ENCODE data around the gene TOB1.
"Not testable (repeated sequence)": the region's sequence is repeated elsewhere in the genome, so short reads cannot be mapped to it uniquely, and the experiment has no call there.

Gene TOB1

GRCh38 chr17:50859727-50860126, 6.4 kb downstream of the TOB1 start:
- POLR2A ChIA-PET: interaction anchor here (0.8 kb wide), 1 partner anchor 46 kb away, joined by 3 read pairs; no protein-coding TSS in a partner anchor
- CTCF ChIA-PET: interaction anchor here (0.8 to 22.0 kb wide), 4 partner anchors 52 to 117 kb away, joined by 3 to 480 read pairs (median 3); no protein-coding TSS in a partner anchor

DNA sequence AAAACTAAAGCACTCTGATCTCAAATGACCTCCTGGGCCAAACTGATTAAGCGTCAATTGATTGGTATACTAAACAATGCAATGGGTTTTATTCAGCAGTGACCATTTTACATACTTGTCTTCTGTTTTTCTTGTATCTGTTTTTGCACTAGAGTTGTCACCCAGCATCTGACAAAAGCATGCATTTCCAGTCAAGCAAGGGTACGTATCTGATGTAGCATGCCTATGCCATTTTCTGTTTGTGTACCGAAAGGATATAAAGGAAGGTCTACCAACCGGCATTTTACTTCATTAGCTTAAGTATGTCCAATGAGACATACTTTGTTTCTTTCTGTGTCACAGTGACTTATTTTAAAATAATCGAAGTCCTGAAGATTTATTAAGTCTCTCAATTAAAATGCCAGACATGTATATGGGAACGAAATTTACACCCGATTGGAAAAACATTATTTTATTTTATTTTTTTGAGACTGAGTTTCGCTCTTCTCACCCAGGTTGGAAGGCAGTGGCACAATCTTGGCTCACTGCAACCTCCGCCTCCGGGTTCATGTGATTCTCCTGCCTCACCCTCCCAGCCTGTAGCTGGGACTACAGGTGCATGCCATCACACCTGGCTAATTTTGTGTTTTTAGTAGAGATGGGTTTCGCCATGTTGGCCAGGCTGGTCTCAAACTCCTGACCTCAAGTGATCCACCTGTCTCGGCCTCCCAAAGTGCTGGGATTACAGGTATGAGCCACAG, 7.5 kb downstream of the TOB1 start:
- no peak for DNase-seq
- WGBS (ENCODE audit: insufficient coverage): 98% methylated on average over 7 of the region's 12 CpGs
- ChIA-PET POLR2A (interaction anchor here (0.8 kb wide), 1 partner anchor 47 kb away, joined by 3 read pairs; no protein-coding TSS in a partner anchor), CTCF (interaction anchor here (22.0 kb wide), 1 partner anchor 93 kb away, joined by 480 read pairs; no protein-coding TSS in a partner anchor)
- Histone ChIP-seq H3K4me1 (ENCODE audit: control extremely low read depth in 1 of 4, control insufficient read depth in 4 of 4, insufficient read depth in 4 of 4, low read length in 3 of 4) (peaks cover 0 to 4% (median 1%) of the 10 kb centered on the region in 4 experiments), H3K27ac (ENCODE audit: insufficient read depth in 1 of 2, low read depth in 1 of 2, low read length in 2 of 2, poor library complexity in 1 of 2, severe bottlenecking in 2 of 2) (no peak overlapping the region), H3K9me3 (ENCODE audit: control extremely low read depth in 1 of 5, control insufficient read depth in 4 of 5, insufficient read depth in 2 of 5, low read depth in 1 of 5, low read length in 4 of 5) (no peaks in the 10 kb centered on the region), H3K4me3 (ENCODE audit: control insufficient read depth in 1 of 7, extremely low read depth in 1 of 7, insufficient read depth in 4 of 7, low read depth in 2 of 7, low read length in 6 of 7) (no peak overlapping the region), H3K27me3 (replicated peaks in 2 of 5; ENCODE audit: control insufficient read depth in 4 of 5, insufficient read depth in 5 of 5, low read length in 4 of 5) (peaks cover 0 to 3% (median 0%) of the 10 kb centered on the region in 5 experiments), H3K36me3 (ENCODE audit: control insufficient read depth in 4 of 4, insufficient read depth in 4 of 4, low read length in 3 of 4) (peaks cover 0 to 9% (median 4%) of the 10 kb centered on the region in 4 experiments)

More at GRCh38 chr17:50859727-50860126, 6.4 kb downstream of the TOB1 start:
- H3K27me3 ChIP-seq (replicated peaks in 2 of 5; ENCODE audit: control insufficient read depth in 4 of 5, insufficient read depth in 5 of 5, low read length in 4 of 5); H3K4me3 ChIP-seq (ENCODE audit: control insufficient read depth in 1 of 7, extremely low read depth in 1 of 7, insufficient read depth in 4 of 7, low read depth in 2 of 7, low read length in 6 of 7); H3K27ac ChIP-seq (ENCODE audit: insufficient read depth in 1 of 2, low read depth in 1 of 2, low read length in 2 of 2, poor library complexity in 1 of 2, severe bottlenecking in 2 of 2); H3K4me1 ChIP-seq (ENCODE audit: control extremely low read depth in 1 of 4, control insufficient read depth in 4 of 4, insufficient read depth in 4 of 4, low read length in 3 of 4); H3K36me3 ChIP-seq (ENCODE audit: control insufficient read depth in 4 of 4, insufficient read depth in 4 of 4, low read length in 3 of 4); DNase-seq; H3K9me3 ChIP-seq (ENCODE audit: control extremely low read depth in 1 of 5, control insufficient read depth in 4 of 5, insufficient read depth in 2 of 5, low read depth in 1 of 5, low read length in 4 of 5): not testable (repeated sequence)
- 98% methylated on average over 15 of the region's 15 CpGs for WGBS (ENCODE audit: insufficient coverage)

- ChIA-PET POLR2A (interaction anchor here (1.3 kb wide), 1 partner anchor 10 kb away, joined by 3 read pairs; the partner anchor contains the start of gene TOB1), CTCF (interaction anchor here (0.8 to 22.0 kb wide), 7 partner anchors 10 to 108 kb away, joined by 3 to 480 read pairs (median 4); partner anchors contain the start of gene TOB1)
These were observed 9.7 kb downstream of the TOB1 start for GRCh38 chr17:50856431-50856830.

DNA sequence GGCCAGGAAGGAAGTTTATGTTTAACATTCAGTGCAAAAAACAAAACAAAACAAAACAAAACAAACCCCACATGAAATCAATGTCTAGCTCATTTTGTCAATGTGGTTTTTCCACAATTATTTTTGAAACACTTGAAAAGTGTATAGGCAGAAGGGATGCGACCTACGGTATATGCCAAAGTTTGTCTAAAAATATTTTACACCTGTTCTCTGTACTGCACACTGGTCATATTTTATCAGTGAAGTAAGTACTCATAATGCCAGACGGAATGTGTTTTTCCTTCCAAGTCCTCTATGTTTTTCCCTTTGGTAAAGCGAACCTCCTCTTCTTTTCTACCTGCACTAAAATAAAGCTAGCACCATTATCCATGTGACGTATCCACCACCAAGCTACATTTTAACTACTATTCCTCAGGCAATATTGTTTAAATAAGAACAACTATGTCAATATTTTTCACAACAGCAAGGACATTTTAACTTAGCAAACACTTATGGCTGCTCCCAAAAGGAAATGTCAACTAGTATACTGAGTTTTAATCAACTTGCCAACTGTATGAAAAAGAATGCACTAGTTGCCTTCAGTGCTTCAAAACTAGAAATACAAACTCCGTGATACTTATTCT, 10.3 kb downstream of the TOB1 start:
- peaks cover 0 to 12% (median 3%) of the 10 kb centered on the region in 4 experiments for H3K4me1 ChIP-seq (ENCODE audit: control extremely low read depth in 1 of 4, control insufficient read depth in 4 of 4, insufficient read depth in 4 of 4, low read length in 3 of 4)
- peaks cover 0 to 5% (median 0%) of the 10 kb centered on the region in 5 experiments for H3K27me3 ChIP-seq (replicated peaks in 2 of 5; ENCODE audit: control insufficient read depth in 4 of 5, insufficient read depth in 5 of 5, low read length in 4 of 5)
- no peak overlapping the region for H3K27ac ChIP-seq (ENCODE audit: insufficient read depth in 1 of 2, low read depth in 1 of 2, low read length in 2 of 2, poor library complexity in 1 of 2, severe bottlenecking in 2 of 2)
- 86% methylated on average over 2 of the region's 6 CpGs for WGBS (ENCODE audit: insufficient coverage)
- POLR2A ChIA-PET: interaction anchor here (0.5 to 1.3 kb wide), 2 partner anchors 10 to 301 kb away, joined by 3 read pairs; partner anchors contain the start of gene TOB1
- no peak overlapping the region for H3K4me3 ChIP-seq (ENCODE audit: control insufficient read depth in 1 of 7, extremely low read depth in 1 of 7, insufficient read depth in 4 of 7, low read depth in 2 of 7, low read length in 6 of 7)
- DNase-seq: no peak
- CTCF ChIA-PET: interaction anchor here (0.7 to 22.0 kb wide), 9 partner anchors 11 to 109 kb away, joined by 3 to 480 read pairs (median 4); partner anchors contain the start of gene TOB1
- no peaks in the 10 kb centered on the region for H3K36me3 ChIP-seq (ENCODE audit: control insufficient read depth in 4 of 4, insufficient read depth in 4 of 4, low read length in 3 of 4)
- no peaks in the 10 kb centered on the region for H3K9me3 ChIP-seq (ENCODE audit: control extremely low read depth in 1 of 5, control insufficient read depth in 4 of 5, insufficient read depth in 2 of 5, low read depth in 1 of 5, low read length in 4 of 5)

More at GRCh38 chr17:50856431-50856830, 9.7 kb downstream of the TOB1 start:
- no peak overlapping the region for H3K4me3 ChIP-seq (ENCODE audit: control insufficient read depth in 1 of 7, extremely low read depth in 1 of 7, insufficient read depth in 4 of 7, low read depth in 2 of 7, low read length in 6 of 7)
- no peaks in the 10 kb centered on the region for H3K36me3 ChIP-seq (ENCODE audit: control insufficient read depth in 4 of 4, insufficient read depth in 4 of 4, low read length in 3 of 4)
- WGBS (ENCODE audit: insufficient coverage): 67% methylated on average over 1 of the region's 2 CpGs
- H3K27ac ChIP-seq (ENCODE audit: insufficient read depth in 1 of 2, low read depth in 1 of 2, low read length in 2 of 2, poor library complexity in 1 of 2, severe bottlenecking in 2 of 2): no peak overlapping the region
- no peaks in the 10 kb centered on the region for H3K9me3 ChIP-seq (ENCODE audit: control extremely low read depth in 1 of 5, control insufficient read depth in 4 of 5, insufficient read depth in 2 of 5, low read depth in 1 of 5, low read length in 4 of 5)
- H3K4me1 ChIP-seq (ENCODE audit: control extremely low read depth in 1 of 4, control insufficient read depth in 4 of 4, insufficient read depth in 4 of 4, low read length in 3 of 4): peaks cover 0 to 12% (median 3%) of the 10 kb centered on the region in 4 experiments
- no peak for DNase-seq
- H3K27me3 ChIP-seq (replicated peaks in 2 of 5; ENCODE audit: control insufficient read depth in 4 of 5, insufficient read depth in 5 of 5, low read length in 4 of 5): peaks cover 0 to 5% (median 0%) of the 10 kb centered on the region in 5 experiments

GRCh38 chr17:50853781-50854180, 12.4 kb downstream of the TOB1 start:
- 98% methylated on average over 5 of the region's 6 CpGs for WGBS (ENCODE audit: insufficient coverage)
- Histone ChIP-seq H3K4me1 (ENCODE audit: control extremely low read depth in 1 of 4, control insufficient read depth in 4 of 4, insufficient read depth in 4 of 4, low read length in 3 of 4) (peaks cover 0 to 12% (median 3%) of the 10 kb centered on the region in 4 experiments), H3K27ac (ENCODE audit: insufficient read depth in 1 of 2, low read depth in 1 of 2, low read length in 2 of 2, poor library complexity in 1 of 2, severe bottlenecking in 2 of 2) (no peak overlapping the region), H3K36me3 (ENCODE audit: control insufficient read depth in 4 of 4, insufficient read depth in 4 of 4, low read length in 3 of 4) (no peaks in the 10 kb centered on the region), H3K9me3 (ENCODE audit: control extremely low read depth in 1 of 5, control insufficient read depth in 4 of 5, insufficient read depth in 2 of 5, low read depth in 1 of 5, low read length in 4 of 5) (peaks cover 0 to under 1% (median 0%) of the 10 kb centered on the region in 5 experiments), H3K4me3 (ENCODE audit: control insufficient read depth in 1 of 7, extremely low read depth in 1 of 7, insufficient read depth in 4 of 7, low read depth in 2 of 7, low read length in 6 of 7) (no peak overlapping the region), H3K27me3 (replicated peaks in 2 of 5; ENCODE audit: control insufficient read depth in 4 of 5, insufficient read depth in 5 of 5, low read length in 4 of 5) (peaks cover 0 to 5% (median 0%) of the 10 kb centered on the region in 5 experiments)
- no peak for DNase-seq
- CTCF ChIA-PET: interaction anchor here (0.8 to 22.0 kb wide), 16 partner anchors 8 to 150 kb away, joined by 3 to 480 read pairs (median 4); partner anchors contain the start of gene TOB1
- POLR2A ChIA-PET: interaction anchor here (3.7 kb wide), 1 partner anchor 13 kb away, joined by 21 read pairs; the partner anchor contains the start of gene TOB1

DNA sequence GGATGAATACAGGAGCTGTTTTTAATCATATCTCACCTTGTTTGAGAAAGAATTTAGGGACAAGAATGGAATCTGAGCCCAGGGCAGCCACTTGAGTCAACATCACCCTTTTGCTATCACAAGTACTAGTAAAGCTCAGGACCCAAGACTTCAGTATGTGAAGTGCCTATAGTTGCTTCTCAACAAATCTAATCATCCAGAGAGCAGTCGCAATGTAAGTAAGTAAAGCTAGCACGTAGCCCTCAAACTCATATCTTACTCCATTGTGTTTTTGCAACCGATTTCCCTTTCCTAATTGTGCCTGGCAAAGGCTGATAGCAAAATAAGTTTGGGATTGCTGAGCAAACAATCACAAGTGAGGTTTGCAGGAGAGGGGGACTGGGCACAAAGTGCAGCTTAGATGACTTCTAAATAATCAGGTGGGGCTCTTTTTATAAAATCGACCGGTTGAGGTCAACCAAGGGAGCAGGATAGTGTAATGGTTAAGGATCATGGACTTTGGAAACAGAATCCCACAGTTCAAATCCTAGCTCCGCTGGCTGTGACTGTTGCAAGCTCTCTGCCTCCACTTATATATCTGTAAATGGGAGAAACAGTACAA, 13.0 kb downstream of the TOB1 start:
- Histone ChIP-seq H3K9me3 (ENCODE audit: control extremely low read depth in 1 of 5, control insufficient read depth in 4 of 5, insufficient read depth in 2 of 5, low read depth in 1 of 5, low read length in 4 of 5) (peaks cover 0 to 7% (median 0%) of the 10 kb centered on the region in 5 experiments), H3K27me3 (replicated peaks in 2 of 5; ENCODE audit: control insufficient read depth in 4 of 5, insufficient read depth in 5 of 5, low read length in 4 of 5) (peaks cover 0 to 5% (median 0%) of the 10 kb centered on the region in 5 experiments), H3K4me1 (ENCODE audit: control extremely low read depth in 1 of 4, control insufficient read depth in 4 of 4, insufficient read depth in 4 of 4, low read length in 3 of 4) (peaks cover 0 to 12% (median 3%) of the 10 kb centered on the region in 4 experiments), H3K27ac (ENCODE audit: insufficient read depth in 1 of 2, low read depth in 1 of 2, low read length in 2 of 2, poor library complexity in 1 of 2, severe bottlenecking in 2 of 2) (no peak overlapping the region), H3K36me3 (ENCODE audit: control insufficient read depth in 4 of 4, insufficient read depth in 4 of 4, low read length in 3 of 4) (no peaks in the 10 kb centered on the region), H3K4me3 (ENCODE audit: control insufficient read depth in 1 of 7, extremely low read depth in 1 of 7, insufficient read depth in 4 of 7, low read depth in 2 of 7, low read length in 6 of 7) (no peak overlapping the region)
- no peak for DNase-seq
- ChIA-PET CTCF (interaction anchor here (0.8 to 22.0 kb wide), 32 partner anchors 9 to 369 kb away, joined by 3 to 480 read pairs (median 5); partner anchors contain the start of gene TOB1), POLR2A (interaction anchor here (0.6 to 3.7 kb wide), 3 partner anchors 13 to 124 kb away, joined by 3 to 21 read pairs (median 8); partner anchors contain the start of gene TOB1)
- 88% methylated on average over 5 of the region's 6 CpGs for WGBS (ENCODE audit: insufficient coverage)

Data from common myeloid progenitor, CD34-positive (primary cell).